Astrocyte (in vitro differentiated cells and primary cell): Measurements from ENCODE around the gene SURF4. TPM values are rescaled to one million over a fixed set of nuclear protein-coding genes. Genes with fewer than 3 reads are reported as not detected.

Experiments
- DNase-seq: peaks from one replicate; pipeline ENCODE4 v3.0.0-alpha.2; 2010; ENCODE audit warnings: low read depth
- FAIRE-seq: peaks from 2 replicates; lab custom pipeline; 2011; peaks lifted over from hg19 to GRCh38; lab: Jason Lieb, UNC
- H2AFZ ChIP-seq: 2 replicates; pipeline ENCODE4 v1.6.0; 2012; ENCODE audit warnings: low read depth, low read length, inconsistent platforms
- H3K27ac ChIP-seq: 2 replicates; pipeline ENCODE4 v1.5.1; 2011; ENCODE audit warnings: low read depth, low read length, inconsistent platforms
- H3K27me3 ChIP-seq: 2 replicates; pipeline ENCODE4 v1.6.0; 2011; ENCODE audit warnings: low read length, inconsistent platforms; ENCODE audit not compliant: insufficient read depth
- H3K36me3 ChIP-seq: 2 replicates; pipeline ENCODE4 v1.5.1; 2011; ENCODE audit warnings: low read length, inconsistent platforms; ENCODE audit not compliant: insufficient read depth
- H3K4me1 ChIP-seq: 2 replicates; pipeline ENCODE4 v1.5.1; 2011; ENCODE audit warnings: low read length, inconsistent platforms; ENCODE audit not compliant: insufficient read depth
- H3K4me2 ChIP-seq: 2 replicates; pipeline ENCODE4 v1.6.0; 2012; ENCODE audit warnings: low read length, inconsistent platforms
- H3K4me3 ChIP-seq: 2 replicates; pipeline ENCODE4 v1.5.1; 2011; ENCODE audit warnings: low read depth, mild to moderate bottlenecking, low read length, inconsistent platforms; ENCODE audit not compliant: insufficient read depth
- H3K79me2 ChIP-seq: 2 replicates; pipeline ENCODE4 v1.6.0; 2012; ENCODE audit warnings: mild to moderate bottlenecking, low read length, inconsistent platforms; ENCODE audit not compliant: insufficient read depth
- H3K9ac ChIP-seq: 2 replicates; pipeline ENCODE4 v1.6.0; 2012; ENCODE audit warnings: mild to moderate bottlenecking, low read length, inconsistent platforms
- H3K9me3 ChIP-seq: 2 replicates; pipeline ENCODE4 v1.5.1; 2012; ENCODE audit warnings: low read depth, mild to moderate bottlenecking, low read length, inconsistent platforms; ENCODE audit not compliant: insufficient read depth
- H4K20me1 ChIP-seq: 2 replicates; pipeline ENCODE4 v1.6.0; 2012; ENCODE audit warnings: low read length, inconsistent platforms; ENCODE audit not compliant: insufficient read depth
- H3K27ac Mint-ChIP-seq: one replicate; pipeline ENCODE4 v1.8.0; 2021; ENCODE audit warnings: mild to moderate bottlenecking, mixed read lengths; ENCODE audit not compliant: unreplicated experiment
- H3K27me3 Mint-ChIP-seq: one replicate; pipeline ENCODE4 v1.8.0; 2021; ENCODE audit warnings: low read depth, mixed read lengths; ENCODE audit not compliant: unreplicated experiment
- H3K36me3 Mint-ChIP-seq: one replicate; pipeline ENCODE4 v1.8.0; 2021; ENCODE audit warnings: low read depth, mixed read lengths; ENCODE audit not compliant: unreplicated experiment
- H3K4me1 Mint-ChIP-seq: one replicate; pipeline ENCODE4 v1.8.0; 2021; ENCODE audit warnings: low read depth, mixed read lengths; ENCODE audit not compliant: unreplicated experiment
- H3K4me3 Mint-ChIP-seq: one replicate; pipeline ENCODE4 v1.8.0; 2021; ENCODE audit warnings: mild to moderate bottlenecking, moderate library complexity, mixed read lengths; ENCODE audit not compliant: unreplicated experiment
- H3K9me3 Mint-ChIP-seq: one replicate; pipeline ENCODE4 v1.8.0; 2021; ENCODE audit warnings: mild to moderate bottlenecking, mixed read lengths; ENCODE audit not compliant: unreplicated experiment
- CTCF ChIP-seq: IDR thresholded peaks from 2 replicates; pipeline ENCODE4 v1.5.1; 2011; ENCODE audit warnings: low read depth, mild to moderate bottlenecking, inconsistent platforms, low read length, moderate library complexity; ENCODE audit not compliant: insufficient read depth
- EZH2 ChIP-seq: IDR thresholded peaks from 2 replicates; pipeline ENCODE4 v1.6.1; 2012; ENCODE audit warnings: mild to moderate bottlenecking, low read length, inconsistent platforms; ENCODE audit not compliant: insufficient read depth
- total RNA-seq: library from RNA; stranded (reverse); gene quantifications from 2 replicates; pipeline ENCODE4 v1.2.1, GENCODE V29; 2021

SURF4 gene
- total RNA-seq, 1 donor from 2014 or later = 338 TPM

GRCh38 chr9:133403766-133404453, 28.1 kb upstream of the SURF4 start:
- no peak overlapping the region for H2AFZ ChIP-seq
- H3K36me3 Mint-ChIP-seq = peaks cover 13% of the 10 kb centered on the region
- H3K27me3 Mint-ChIP-seq = no peaks in the 10 kb centered on the region
- no peak overlapping the region for H3K27ac ChIP-seq
- peaks cover 10% of the 10 kb centered on the region for H3K4me1 Mint-ChIP-seq
- H3K4me1 ChIP-seq = peaks cover 9% of the 10 kb centered on the region
- H3K27me3 ChIP-seq = no peaks in the 10 kb centered on the region
- no peaks in the 10 kb centered on the region for H3K9me3 Mint-ChIP-seq
- H3K79me2 ChIP-seq = no peaks in the 10 kb centered on the region
- H4K20me1 ChIP-seq = peaks cover 37% of the 10 kb centered on the region
- FAIRE-seq (no peak), DNase-seq (no peak)
- H3K36me3 ChIP-seq = peaks cover 6% of the 10 kb centered on the region
- H3K9ac ChIP-seq = no peak overlapping the region
- H3K9me3 ChIP-seq = no peaks in the 10 kb centered on the region
- TF ChIP-seq EZH2 (no peak), CTCF (peak; percentile 17)
- H3K27ac Mint-ChIP-seq = no peak overlapping the region
- no peak overlapping the region for H3K4me3 ChIP-seq
- H3K4me2 ChIP-seq = no peak overlapping the region
- no peak overlapping the region for H3K4me3 Mint-ChIP-seq

GRCh38 chr9:133402689-133403088, 26.8 kb upstream of the SURF4 start:
- no peaks in the 10 kb centered on the region for H3K9me3 ChIP-seq
- DNase-seq (no peak), FAIRE-seq (no peak)
- H3K27me3 ChIP-seq = no peaks in the 10 kb centered on the region
- H3K27ac Mint-ChIP-seq = no peak overlapping the region
- peaks cover 5% of the 10 kb centered on the region for H3K27me3 Mint-ChIP-seq
- peaks cover 5% of the 10 kb centered on the region for H3K36me3 ChIP-seq
- no peaks in the 10 kb centered on the region for H3K9me3 Mint-ChIP-seq
- TF ChIP-seq EZH2 = no peak
- no peak for TF ChIP-seq CTCF
- H4K20me1 ChIP-seq = peaks cover 33% of the 10 kb centered on the region
- no peak overlapping the region for H3K9ac ChIP-seq
- H3K4me3 ChIP-seq = no peak overlapping the region
- no peak overlapping the region for H3K27ac ChIP-seq
- no peak overlapping the region for H3K4me3 Mint-ChIP-seq
- H3K79me2 ChIP-seq = no peaks in the 10 kb centered on the region
- H3K36me3 Mint-ChIP-seq = peaks cover 13% of the 10 kb centered on the region
- no peak overlapping the region for H3K4me2 ChIP-seq
- no peak overlapping the region for H2AFZ ChIP-seq
- H3K4me1 Mint-ChIP-seq = peaks cover 10% of the 10 kb centered on the region
- H3K4me1 ChIP-seq = peaks cover 9% of the 10 kb centered on the region

- no peak for FAIRE-seq
These were observed 25.7 kb upstream of the SURF4 start for GRCh38 chr9:133401588-133401987.

More at GRCh38 chr9:133401588-133401987, 25.7 kb upstream of the SURF4 start:
- Histone ChIP-seq H3K4me1 (peaks cover 9% of the 10 kb centered on the region), H3K27me3 (no peaks in the 10 kb centered on the region), H3K27ac (no peak overlapping the region), H3K4me3 (no peak overlapping the region), H4K20me1 (peaks cover 23% of the 10 kb centered on the region), H3K79me2 (no peaks in the 10 kb centered on the region), H2AFZ (no peak overlapping the region), H3K9ac (no peak overlapping the region), H3K4me2 (no peak overlapping the region), H3K36me3 (peaks cover 5% of the 10 kb centered on the region), H3K9me3 (no peaks in the 10 kb centered on the region)
- Mint-ChIP-seq H3K36me3 (peaks cover 8% of the 10 kb centered on the region), H3K27ac (no peak overlapping the region), H3K4me3 (no peak overlapping the region), H3K27me3 (peaks cover 14% of the 10 kb centered on the region), H3K9me3 (no peaks in the 10 kb centered on the region), H3K4me1 (peaks cover 9% of the 10 kb centered on the region)
- no peak for DNase-seq
- no peak for TF ChIP-seq CTCF
- no peak for TF ChIP-seq EZH2
